Mucosa of stomach (tissue), 1 donor: ENCODE measurements around the gene CNTNAP2.

Source experiments
- H3K27me3 ChIP-seq: one replicate; pipeline ENCODE4 v1.7.0; 2013; ENCODE audit warnings: mild to moderate bottlenecking, low read length; ENCODE audit not compliant: control insufficient read depth, insufficient read depth
- H3K36me3 ChIP-seq: one replicate; pipeline ENCODE4 v1.7.0; 2013; ENCODE audit warnings: low read length; ENCODE audit not compliant: control insufficient read depth, insufficient read depth
- H3K4me1 ChIP-seq: one replicate; pipeline ENCODE4 v1.7.0; 2013; ENCODE audit warnings: mild to moderate bottlenecking, low read length; ENCODE audit not compliant: control insufficient read depth, insufficient read depth
- H3K4me3 ChIP-seq: one replicate; pipeline ENCODE4 v1.7.0; 2013; ENCODE audit warnings: low read length
- H3K9ac ChIP-seq: one replicate; pipeline ENCODE4 v1.7.0; 2013; ENCODE audit warnings: mild to moderate bottlenecking, low read length, moderate library complexity
- H3K9me3 ChIP-seq: one replicate; pipeline ENCODE4 v1.7.0; 2013; ENCODE audit warnings: mild to moderate bottlenecking, low read length, moderate library complexity; ENCODE audit not compliant: control insufficient read depth
- donor health status: Pancreatic carcinoma.

Gene CNTNAP2

GRCh38 chr7:147321504-147321903, 1204.9 kb downstream of the CNTNAP2 start:
- Histone ChIP-seq H3K4me3 (no peak overlapping the region), H3K27me3 (no peaks in the 10 kb centered on the region), H3K36me3 (no peaks in the 10 kb centered on the region), H3K9ac (no peak overlapping the region), H3K4me1 (no peaks in the 10 kb centered on the region), H3K9me3 (no peaks in the 10 kb centered on the region)

- no peak overlapping the region for H3K9ac ChIP-seq
- H3K9me3 ChIP-seq: no peaks in the 10 kb centered on the region
- H3K4me1 ChIP-seq: no peaks in the 10 kb centered on the region
- no peaks in the 10 kb centered on the region for H3K27me3 ChIP-seq
- no peaks in the 10 kb centered on the region for H3K36me3 ChIP-seq
- H3K4me3 ChIP-seq: no peak overlapping the region
These were observed 1216.4 kb downstream of the CNTNAP2 start for GRCh38 chr7:147332988-147333387.

GRCh38 chr7:147363101-147363500, 1246.5 kb downstream of the CNTNAP2 start:
- Histone ChIP-seq H3K4me3 (no peak overlapping the region), H3K9ac (no peak overlapping the region), H3K4me1 (no peaks in the 10 kb centered on the region), H3K27me3 (no peaks in the 10 kb centered on the region), H3K9me3 (no peaks in the 10 kb centered on the region), H3K36me3 (no peaks in the 10 kb centered on the region)

- Histone ChIP-seq H3K36me3 (no peaks in the 10 kb centered on the region), H3K27me3 (no peaks in the 10 kb centered on the region), H3K9ac (no peak overlapping the region), H3K4me3 (no peak overlapping the region), H3K9me3 (no peaks in the 10 kb centered on the region), H3K4me1 (no peaks in the 10 kb centered on the region)
These were observed 1259.6 kb downstream of the CNTNAP2 start for GRCh38 chr7:147376192-147376591.

- Histone ChIP-seq H3K4me1 (no peaks in the 10 kb centered on the region), H3K27me3 (no peaks in the 10 kb centered on the region), H3K9ac (no peak overlapping the region)
These were observed 1264.3 kb downstream of the CNTNAP2 start for GRCh38 chr7:147380926-147381325.

GRCh38 chr7:147394329-147394728, 1277.7 kb downstream of the CNTNAP2 start:
- no peak overlapping the region for H3K4me3 ChIP-seq
- no peak overlapping the region for H3K9ac ChIP-seq
- H3K4me1 ChIP-seq: no peaks in the 10 kb centered on the region
- H3K27me3 ChIP-seq: no peaks in the 10 kb centered on the region
- no peaks in the 10 kb centered on the region for H3K9me3 ChIP-seq
- H3K36me3 ChIP-seq: no peaks in the 10 kb centered on the region

More at GRCh38 chr7:147380926-147381325, 1264.3 kb downstream of the CNTNAP2 start:
- H3K9me3 ChIP-seq: no peaks in the 10 kb centered on the region
- H3K4me3 ChIP-seq: no peak overlapping the region
- H3K36me3 ChIP-seq: no peaks in the 10 kb centered on the region

- no peaks in the 10 kb centered on the region for H3K9me3 ChIP-seq
- H3K4me1 ChIP-seq: no peaks in the 10 kb centered on the region
- no peaks in the 10 kb centered on the region for H3K36me3 ChIP-seq
- H3K4me3 ChIP-seq: no peak overlapping the region
- no peak overlapping the region for H3K9ac ChIP-seq
- no peaks in the 10 kb centered on the region for H3K27me3 ChIP-seq
These were observed 1283.7 kb downstream of the CNTNAP2 start for GRCh38 chr7:147400221-147400689.

- H3K36me3 ChIP-seq: no peaks in the 10 kb centered on the region
- no peaks in the 10 kb centered on the region for H3K27me3 ChIP-seq
- H3K4me3 ChIP-seq: no peak overlapping the region
- no peaks in the 10 kb centered on the region for H3K9me3 ChIP-seq
- no peaks in the 10 kb centered on the region for H3K4me1 ChIP-seq
- H3K9ac ChIP-seq: no peak overlapping the region
These were observed 1284.3 kb downstream of the CNTNAP2 start for GRCh38 chr7:147400925-147401324.

- no peak overlapping the region for H3K4me3 ChIP-seq
- H3K9me3 ChIP-seq: no peaks in the 10 kb centered on the region
- no peaks in the 10 kb centered on the region for H3K36me3 ChIP-seq
- no peak overlapping the region for H3K9ac ChIP-seq
- no peaks in the 10 kb centered on the region for H3K27me3 ChIP-seq
- H3K4me1 ChIP-seq: no peaks in the 10 kb centered on the region
These were observed 1289.0 kb downstream of the CNTNAP2 start for GRCh38 chr7:147405621-147406020.

- Histone ChIP-seq H3K9me3 (no peaks in the 10 kb centered on the region), H3K36me3 (no peaks in the 10 kb centered on the region), H3K4me1 (no peaks in the 10 kb centered on the region), H3K4me3 (no peak overlapping the region), H3K27me3 (no peaks in the 10 kb centered on the region), H3K9ac (no peak overlapping the region)
These were observed 1290.0 kb downstream of the CNTNAP2 start for GRCh38 chr7:147406521-147407135.

GRCh38 chr7:147411096-147411495, 1294.5 kb downstream of the CNTNAP2 start:
- H3K4me3 ChIP-seq: no peak overlapping the region
- H3K9ac ChIP-seq: no peak overlapping the region
- no peaks in the 10 kb centered on the region for H3K9me3 ChIP-seq
- no peaks in the 10 kb centered on the region for H3K36me3 ChIP-seq
- H3K27me3 ChIP-seq: no peaks in the 10 kb centered on the region
- peaks cover 4% of the 10 kb centered on the region for H3K4me1 ChIP-seq

GRCh38 chr7:147412109-147412508, 1295.5 kb downstream of the CNTNAP2 start:
- Histone ChIP-seq H3K9me3 (no peaks in the 10 kb centered on the region), H3K4me1 (peaks cover 4% of the 10 kb centered on the region), H3K9ac (no peak overlapping the region), H3K4me3 (no peak overlapping the region), H3K27me3 (no peaks in the 10 kb centered on the region), H3K36me3 (no peaks in the 10 kb centered on the region)
